K562 (cell line): ENCODE data around the gene SLC8A1. TPM values are rescaled to one million over a fixed set of nuclear protein-coding genes. Genes with fewer than 3 reads are reported as not detected.

ENCODE experiments used
- ATAC-seq: fragments of 200-7000 bp; cut with Tn5 transposase; 3 replicates; pipeline ENCODE4 v1.9.1; 2020; ENCODE audit warnings: moderate library complexity
- BruUV-seq: library from RNA; stranded (reverse); fragments of 400-500 nt; replicated peaks from 2 replicates; lab custom pipeline; 2021; lab: Mats Ljungman, UMichigan
- CTCF ChIA-PET: fragments of 300-600 bp; formaldehyde crosslinking; extraction: SDS; loops from one replicate; lab custom pipeline; 2021; ENCODE audit warnings: low intra/inter-chr PET ratio; lab: Yijun Ruan, JAX
- POLR2A ChIA-PET: fragments of 300-600, 350-650 bp; sonication (Branson Sonifier 250); formaldehyde crosslinking; extraction: SDS; loops from one replicate; lab custom pipeline; 2021; ENCODE audit warnings: antibody characterized with exemption, inconsistent platforms; lab: Yijun Ruan, JAX
- DNase-seq, 4 experiments: peaks; one replicate each; pipeline versions ENCODE4 v3.0.0 to v3.0.0-alpha.2; 2011 to 2018; ENCODE audit warnings: low spot score in 3 of 4, mixed read lengths in 3 of 4; ENCODE audit errors: extremely low read depth in 1 of 4
- FAIRE-seq: peaks from 2 replicates; lab custom pipeline; 2011; peaks lifted over from hg19 to GRCh38; lab: Jason Lieb, UNC
- H2AFZ ChIP-seq: 2 replicates; pipeline ENCODE4 v1.6.0; 2011; ENCODE audit warnings: low read depth, low read length, control low read depth, inconsistent platforms
- H3K27ac ChIP-seq: fragments of 200-600 bp; 3 replicates; pipeline ENCODE4 v1.8.0; 2011; ENCODE audit warnings: low read depth, mild to moderate bottlenecking, control low read depth, inconsistent platforms, low read length, moderate library complexity, mixed read lengths; ENCODE audit errors: extremely low read depth
- H3K27me3 ChIP-seq, 2 experiments: fragments of 300-600 bp in 1 of 2; 2 replicates in 1 of 2; 3 replicates in 1 of 2; pipeline versions ENCODE4 v1.6.0 to v1.8.0; 2011; ENCODE audit warnings: inconsistent platforms in 2 of 2, low read length in 2 of 2, mild to moderate bottlenecking in 1 of 2, mixed read lengths in 1 of 2, moderate library complexity in 1 of 2; ENCODE audit not compliant: control insufficient read depth in 2 of 2, insufficient read depth in 2 of 2
- H3K36me3 ChIP-seq: fragments of 300-600 bp; 3 replicates; pipeline ENCODE4 v1.8.0; 2011; ENCODE audit warnings: mild to moderate bottlenecking, low read length, inconsistent platforms; ENCODE audit not compliant: control insufficient read depth, insufficient read depth
- H3K4me1 ChIP-seq, 2 experiments: fragments of 200-600 bp in 1 of 2; replicated peaks in 1 of 2; 2 replicates in 1 of 2; 3 replicates in 1 of 2; pipeline versions ENCODE4 v1.5.1 to v1.8.0; 2011; ENCODE audit warnings: inconsistent platforms in 2 of 2, low read length in 2 of 2, mild to moderate bottlenecking in 1 of 2, mixed read lengths in 1 of 2, moderate library complexity in 1 of 2; ENCODE audit not compliant: control insufficient read depth in 2 of 2, insufficient read depth in 2 of 2
- H3K4me2 ChIP-seq: 2 replicates; pipeline ENCODE4 v1.6.1; 2011; ENCODE audit warnings: low read length, control low read depth, inconsistent platforms, mixed read lengths; ENCODE audit not compliant: insufficient read depth
- H3K4me3 ChIP-seq: fragments of 200-600 bp; sonication (generic), shearing (Covaris generic); 2 replicates; pipeline ENCODE4 v1.5.1; 2016; ENCODE audit warnings: control low read depth, inconsistent platforms
- H3K79me2 ChIP-seq: fragments of 200-600 bp; 3 replicates; pipeline ENCODE4 v1.8.0; 2011; ENCODE audit warnings: low read length, inconsistent platforms; ENCODE audit not compliant: control insufficient read depth, insufficient read depth
- H3K9ac ChIP-seq, 2 experiments: 2 replicates each; pipeline versions ENCODE4 v1.6.0 to v1.6.1; 2011; ENCODE audit warnings: low read depth in 2 of 2, low read length in 2 of 2, control low read depth in 1 of 2, inconsistent platforms in 1 of 2, mild to moderate bottlenecking in 1 of 2, mixed read lengths in 1 of 2; ENCODE audit not compliant: insufficient read depth in 1 of 2
- H3K9me1 ChIP-seq: one replicate; pipeline ENCODE4 v1.6.0; 2011; ENCODE audit warnings: inconsistent platforms, mild to moderate bottlenecking, low read length, moderate library complexity; ENCODE audit not compliant: control insufficient read depth, insufficient read depth
- H3K9me3 ChIP-seq: replicated peaks from 2 replicates; pipeline ENCODE4 v1.5.1; 2011; ENCODE audit warnings: low read depth, low read length, inconsistent platforms; ENCODE audit not compliant: control insufficient read depth, insufficient read depth
- H4K20me1 ChIP-seq: replicated peaks from 2 replicates; pipeline ENCODE4 v1.6.1; 2011; ENCODE audit warnings: low read length, inconsistent platforms, mixed read lengths; ENCODE audit not compliant: control insufficient read depth, insufficient read depth
- ARID2 ChIP-seq: fragments of 450-650 bp; IDR thresholded peaks from 2 replicates; pipeline ENCODE4 v1.6.1; 2017; ENCODE audit warnings: antibody characterized with exemption, mild to moderate bottlenecking
- CBX8 ChIP-seq: fragments of 200-600 bp; sonication (generic); IDR thresholded peaks from 2 replicates; pipeline ENCODE4 v1.6.1; 2012; ENCODE audit warnings: borderline replicate concordance, mixed run types, low read depth, mild to moderate bottlenecking, moderate library complexity, mixed read lengths, low read length, control low read depth, inconsistent platforms; ENCODE audit not compliant: poor library complexity, severe bottlenecking; ENCODE audit errors: extremely low read depth
- E2F3 ChIP-seq: fragments of 250-450 bp; sonication (Bioruptor Pico); IDR thresholded peaks from 2 replicates; pipeline ENCODE4 v1.4.0; 2020; ENCODE audit warnings: mild to moderate bottlenecking
- ESRRA ChIP-seq: fragments of 450-650 bp; IDR thresholded peaks from 2 replicates; pipeline ENCODE4 v1.6.1; 2014; ENCODE audit warnings: low read depth, mild to moderate bottlenecking, moderate library complexity, borderline replicate concordance
- EWSR1 ChIP-seq: fragments of 450-650 bp; IDR thresholded peaks from 2 replicates; pipeline ENCODE4 v1.6.1; 2018; ENCODE audit warnings: borderline replicate concordance, mild to moderate bottlenecking, low read depth, moderate library complexity; ENCODE audit not compliant: partially characterized antibody
- FOXA1 ChIP-seq: fragments of 450-650 bp; IDR thresholded peaks from 2 replicates; pipeline ENCODE4 v1.6.1; 2016; ENCODE audit warnings: mild to moderate bottlenecking, borderline replicate concordance
- GABPA ChIP-seq: fragments of 200-800 bp; sonication (Bioruptor generic); conservative IDR thresholded peaks from 2 replicates; pipeline ENCODE4 v1.6.1; 2016; ENCODE audit warnings: low read depth, missing genetic modification characterization, missing compliant biosample characterization
- KDM4B ChIP-seq, 2 experiments: fragments of 450-650 bp in 1 of 2; sonication (generic) in 1 of 2; IDR thresholded peaks; 2 replicates each; pipeline ENCODE4 v1.6.1; 2016 to 2017; ENCODE audit warnings: borderline replicate concordance in 2 of 2, antibody characterized with exemption in 1 of 2, low read depth in 1 of 2, mild to moderate bottlenecking in 1 of 2
- MLLT1 ChIP-seq, 2 experiments: fragments of 450-650 bp; IDR thresholded peaks; 2 replicates each; pipeline ENCODE4 v1.6.1; 2016
- MTA1 ChIP-seq: fragments of 450-650 bp; IDR thresholded peaks from 2 replicates; pipeline ENCODE4 v1.6.1; 2017; ENCODE audit warnings: borderline replicate concordance
- RAD51 ChIP-seq: fragments of 450-650 bp; IDR thresholded peaks from 2 replicates; pipeline ENCODE4 v1.7.1; 2016; ENCODE audit warnings: low read depth, mild to moderate bottlenecking, borderline replicate concordance
- SPI1 ChIP-seq: IDR thresholded peaks from 2 replicates; pipeline ENCODE4 v1.6.1; 2011; ENCODE audit warnings: low read depth, low read length, control low read depth, borderline replicate concordance
- TCF3 ChIP-seq: sonication (generic); formaldehyde crosslinking; IDR thresholded peaks from 2 replicates; pipeline ENCODE4 v1.4.0; 2020; ENCODE audit warnings: mild to moderate bottlenecking, missing genetic modification reagents
- WGBS: fragments of 100-300 bp; shearing (Covaris generic); methylation state at CpG from one replicate; pipeline ENCODE4 v1.1.6; 2016; ENCODE audit warnings: low coverage, mixed read lengths; ENCODE audit not compliant: insufficient coverage; ENCODE audit errors: missing lambda C conversion rate; 5-methylcytosine and 5-hydroxymethylcytosine counted together
- in situ Hi-C: fragments of 300-500 bp; cut with MboI; formaldehyde crosslinking; loops from 4 replicates; pipeline ENCODE4 v1.15.0; 2018; ENCODE audit warnings: inconsistent platforms, mixed read lengths
- intact Hi-C: fragments of 100-400 bp; cut with micrococcal nuclease; formaldehyde crosslinking; loops from 2 replicates; pipeline ENCODE4 v1.14.2; 2022
- polyA plus RNA-seq, 8 experiments: library from polyadenylated mRNA; depleted of rRNA in 4 of 8; stranded (reverse) in 5 of 8; unstranded in 3 of 8; fragments of >200 nt; fragmentation: Nextera tagmentation in 2 of 8; fragmentation: Illumina TruSeq in 1 of 8; extraction: Ambion mirVana in 2 of 8; extraction: Trizol in 1 of 8; gene quantifications; 2 replicates each; pipeline versions ENCODE4 v1.2.1 to v1.2.3, GENCODE V29; 2011 to 2014; ENCODE audit warnings: inconsistent platforms in 1 of 8, missing spikeins in 1 of 8
- total RNA-seq, 7 experiments: library from RNA; depleted of rRNA in 6 of 7; stranded (reverse); fragments of >200 nt in 6 of 7; fragmentation: Illumina TruSeq in 2 of 7; extraction: Trizol in 2 of 7; gene quantifications; 2 replicates each; pipeline versions ENCODE4 v1.2.1 to v1.2.3, GENCODE V29; 2011 to 2021; ENCODE audit warnings: low replicate concordance in 1 of 7
- TF ChIP-seq, protein P1 (sequence below): sonication (generic); formaldehyde crosslinking; IDR thresholded peaks from 2 replicates; pipeline ENCODE4 v1.8.1; 2023; ENCODE audit warnings: mild to moderate bottlenecking, missing genetic modification reagents, moderate library complexity
- TF ChIP-seq, protein P2 (sequence below), 2 experiments: fragments of 450-650 bp in 1 of 2; sonication (generic) in 1 of 2; formaldehyde crosslinking in 1 of 2; IDR thresholded peaks in 1 of 2; conservative IDR thresholded peaks in 1 of 2; 2 replicates each; pipeline versions ENCODE4 v1.6.1 to v1.8.1; 2016 to 2023; ENCODE audit warnings: mild to moderate bottlenecking in 2 of 2, moderate library complexity in 2 of 2, inconsistent platforms in 1 of 2, missing genetic modification reagents in 1 of 2
- TF ChIP-seq, protein P3 (sequence below): sonication (generic); formaldehyde crosslinking; IDR thresholded peaks from 2 replicates; pipeline ENCODE4 v1.8.0; 2022; ENCODE audit warnings: mild to moderate bottlenecking, missing genetic modification reagents

SLC8A1 gene
- total and polyA plus RNA-seq, 9 of the 15 experiments (the other 6 are each of a cell fraction or from before 2014, with no cell fraction given), result not detected

- no peaks in the 10 kb centered on the region for H3K9me1 ChIP-seq
- FAIRE-seq (no peak), DNase-seq (no peak), ATAC-seq (no peak)
- ChIA-PET CTCF (no interaction called here), POLR2A (no interaction called here)
- H3K4me1 ChIP-seq, result no peaks in the 10 kb centered on the region
- no peak overlapping the region for H3K4me2 ChIP-seq
- intact Hi-C loops (no loop called here), in situ Hi-C loops (no loop called here)
- H3K9me3 ChIP-seq, result no peaks in the 10 kb centered on the region; the same call in 1 of the 2 replicates
- WGBS, result 6% methylated on average over 3 of the region's 3 CpGs
- H3K27ac ChIP-seq, result no peak overlapping the region
- TF ChIP-seq TCF3 (CRISPR knock-in tag) (no peak), RAD51 (no peak), EWSR1 (no peak), FOXA1 (no peak), GABPA (tag) (no peak), ESRRA (no peak), SPI1 (no peak), KDM4B (IDR thresholded peaks at IDR 0.05; ENCODE audit: borderline replicate concordance in 2 of 2, low read depth in 1 of 2) (no peak), MTA1 (no peak), CBX8 (no peak), E2F3 (CRISPR knock-in tag) (no peak), MLLT1 (IDR thresholded peaks at IDR 0.05) (no peak), ARID2 (no peak)
- TF ChIP-seq, protein P1, sequence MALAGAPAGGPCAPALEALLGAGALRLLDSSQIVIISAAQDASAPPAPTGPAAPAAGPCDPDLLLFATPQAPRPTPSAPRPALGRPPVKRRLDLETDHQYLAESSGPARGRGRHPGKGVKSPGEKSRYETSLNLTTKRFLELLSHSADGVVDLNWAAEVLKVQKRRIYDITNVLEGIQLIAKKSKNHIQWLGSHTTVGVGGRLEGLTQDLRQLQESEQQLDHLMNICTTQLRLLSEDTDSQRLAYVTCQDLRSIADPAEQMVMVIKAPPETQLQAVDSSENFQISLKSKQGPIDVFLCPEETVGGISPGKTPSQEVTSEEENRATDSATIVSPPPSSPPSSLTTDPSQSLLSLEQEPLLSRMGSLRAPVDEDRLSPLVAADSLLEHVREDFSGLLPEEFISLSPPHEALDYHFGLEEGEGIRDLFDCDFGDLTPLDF (CRISPR knock-in tag), result no peak
- TF ChIP-seq, protein P2, sequence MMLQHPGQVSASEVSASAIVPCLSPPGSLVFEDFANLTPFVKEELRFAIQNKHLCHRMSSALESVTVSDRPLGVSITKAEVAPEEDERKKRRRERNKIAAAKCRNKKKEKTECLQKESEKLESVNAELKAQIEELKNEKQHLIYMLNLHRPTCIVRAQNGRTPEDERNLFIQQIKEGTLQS (IDR thresholded peaks at IDR 0.05), result no peak
- TF ChIP-seq, protein P2 (CRISPR knock-in tag; conservative IDR thresholded peaks at IDR 0.05), result no peak
- TF ChIP-seq, protein P3, sequence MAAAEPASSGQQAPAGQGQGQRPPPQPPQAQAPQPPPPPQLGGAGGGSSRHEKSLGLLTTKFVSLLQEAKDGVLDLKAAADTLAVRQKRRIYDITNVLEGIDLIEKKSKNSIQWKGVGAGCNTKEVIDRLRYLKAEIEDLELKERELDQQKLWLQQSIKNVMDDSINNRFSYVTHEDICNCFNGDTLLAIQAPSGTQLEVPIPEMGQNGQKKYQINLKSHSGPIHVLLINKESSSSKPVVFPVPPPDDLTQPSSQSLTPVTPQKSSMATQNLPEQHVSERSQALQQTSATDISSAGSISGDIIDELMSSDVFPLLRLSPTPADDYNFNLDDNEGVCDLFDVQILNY (CRISPR knock-in tag), result no peak
- no peaks in the 10 kb centered on the region for H4K20me1 ChIP-seq
- no TSS peak for BruUV-seq
- no peak overlapping the region for H3K4me3 ChIP-seq
- H3K9ac ChIP-seq, result no peak overlapping the region
- H3K36me3 ChIP-seq, result no peaks in the 10 kb centered on the region
- H2AFZ ChIP-seq, result no peak overlapping the region
- no peaks in the 10 kb centered on the region for H3K79me2 ChIP-seq
- H3K27me3 ChIP-seq, result no peaks in the 10 kb centered on the region
These were observed 153.9 kb downstream of the SLC8A1 start for GRCh38 chr2:40298026-40298425.
